ENCODE data around the gene FCER1G. TPM values are rescaled to one million over a fixed set of nuclear protein-coding genes. Genes with fewer than 3 reads are reported as not detected.

Gene FCER1G
- total RNA-seq, 4 donors from 2014 or later, result 16.3 to 70.9 (median 22.3) TPM

DNA sequence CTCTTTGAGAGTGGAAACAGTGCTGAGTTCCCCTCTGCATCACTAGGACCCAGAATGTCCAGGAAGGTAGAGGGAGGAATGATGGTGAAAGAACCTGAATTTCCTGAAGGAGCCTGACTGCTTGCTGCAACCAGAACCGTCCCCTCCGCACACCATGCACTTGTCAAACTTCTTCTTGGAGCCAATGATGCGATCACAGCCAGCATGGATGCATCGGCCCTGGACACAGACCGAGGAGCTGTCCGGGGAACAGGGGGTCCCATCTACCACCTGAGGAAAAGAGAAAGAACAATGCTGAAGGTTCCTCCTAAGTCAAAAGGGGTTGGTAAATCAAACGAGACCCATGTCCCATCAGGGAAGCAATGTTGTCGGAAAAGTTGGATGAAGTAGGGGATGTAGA lies 23.1 kb upstream of the FCER1G start:
- Histone ChIP-seq H3K36me3 (no peaks in the 10 kb centered on the region), H3K27me3 (no peaks in the 10 kb centered on the region), H3K4me3 (replicated peaks in 1 of 3) (no peak overlapping the region), H3K27ac (no peak overlapping the region), H3K4me1 (peaks cover 0 to 7% of the 10 kb centered on the region in 2 donors), H3K9me3 (no peaks in the 10 kb centered on the region)
- DNase-seq, result no peak
- intact Hi-C loops (cut with DNase I), result loop anchor here (10.0 kb wide), 1 partner anchor 193 kb away; no protein-coding TSS in a partner anchor
- TF ChIP-seq POLR2A (IDR thresholded peaks at IDR 0.05), result no peak
- TF ChIP-seq, protein P1, sequence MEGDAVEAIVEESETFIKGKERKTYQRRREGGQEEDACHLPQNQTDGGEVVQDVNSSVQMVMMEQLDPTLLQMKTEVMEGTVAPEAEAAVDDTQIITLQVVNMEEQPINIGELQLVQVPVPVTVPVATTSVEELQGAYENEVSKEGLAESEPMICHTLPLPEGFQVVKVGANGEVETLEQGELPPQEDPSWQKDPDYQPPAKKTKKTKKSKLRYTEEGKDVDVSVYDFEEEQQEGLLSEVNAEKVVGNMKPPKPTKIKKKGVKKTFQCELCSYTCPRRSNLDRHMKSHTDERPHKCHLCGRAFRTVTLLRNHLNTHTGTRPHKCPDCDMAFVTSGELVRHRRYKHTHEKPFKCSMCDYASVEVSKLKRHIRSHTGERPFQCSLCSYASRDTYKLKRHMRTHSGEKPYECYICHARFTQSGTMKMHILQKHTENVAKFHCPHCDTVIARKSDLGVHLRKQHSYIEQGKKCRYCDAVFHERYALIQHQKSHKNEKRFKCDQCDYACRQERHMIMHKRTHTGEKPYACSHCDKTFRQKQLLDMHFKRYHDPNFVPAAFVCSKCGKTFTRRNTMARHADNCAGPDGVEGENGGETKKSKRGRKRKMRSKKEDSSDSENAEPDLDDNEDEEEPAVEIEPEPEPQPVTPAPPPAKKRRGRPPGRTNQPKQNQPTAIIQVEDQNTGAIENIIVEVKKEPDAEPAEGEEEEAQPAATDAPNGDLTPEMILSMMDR (IDR thresholded peaks at IDR 0.05), result no peak
- WGBS, 2 donors, result 65 to 68% methylated on average over 8 of the region's 8 CpGs

DNA sequence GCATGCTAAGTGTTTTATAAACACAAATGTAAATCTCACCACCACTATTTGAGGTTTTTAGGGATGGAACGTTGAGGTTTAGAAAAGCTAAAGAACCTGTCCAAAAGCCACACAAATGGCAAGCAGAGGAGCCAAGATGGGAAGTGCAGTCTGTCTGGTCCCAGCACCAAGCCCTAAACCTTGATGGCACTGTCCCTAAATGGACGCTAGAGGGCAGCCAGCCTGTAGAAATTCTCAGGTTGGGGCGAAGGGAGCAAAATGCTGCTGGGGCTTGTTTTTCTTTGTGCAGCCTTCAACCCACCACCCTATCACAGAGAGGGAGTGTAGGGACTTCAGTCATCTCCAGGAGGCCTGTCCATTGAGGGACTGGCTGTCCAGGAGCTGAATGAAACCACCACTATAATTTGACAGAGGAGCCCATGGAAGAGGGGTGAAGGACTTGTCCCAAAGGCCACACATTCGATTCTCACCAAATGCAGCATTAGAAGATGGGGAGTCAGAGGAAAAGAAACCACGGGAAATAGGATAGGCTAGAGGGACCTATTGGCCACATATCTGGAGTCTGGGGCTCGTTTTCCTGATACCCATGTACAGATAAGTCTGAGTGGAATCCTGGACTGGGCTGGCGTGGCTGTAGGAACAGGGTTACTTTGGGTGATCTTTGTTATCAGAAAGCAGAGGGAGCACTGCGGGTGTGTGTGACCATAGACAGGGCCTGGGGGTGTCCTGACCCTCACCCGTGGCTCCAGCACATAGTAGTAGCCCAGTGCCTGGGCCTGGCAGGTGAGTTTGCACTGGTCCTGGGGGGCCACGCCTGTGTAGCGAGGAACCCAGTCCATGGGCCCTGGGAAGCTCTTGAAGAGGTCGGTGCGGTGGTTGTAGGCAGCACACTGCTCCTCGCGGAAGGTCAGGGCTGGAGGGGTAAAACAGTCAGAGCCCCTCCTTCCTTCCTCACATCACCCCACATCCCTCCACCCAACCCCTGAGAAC lies 22.3 kb upstream of the FCER1G start:
- Histone ChIP-seq H3K4me1 (peaks cover 0 to 7% of the 10 kb centered on the region in 2 donors), H3K36me3 (no peaks in the 10 kb centered on the region), H3K9me3 (no peaks in the 10 kb centered on the region), H3K27me3 (no peaks in the 10 kb centered on the region), H3K4me3 (replicated peaks in 1 of 3) (no peak overlapping the region), H3K27ac (no peak overlapping the region)
- WGBS, 2 donors, result 50 to 52% methylated on average over 10 to 12 of the region's 15 CpGs
- peak; percentile 52 to 55 for DNase-seq
- intact Hi-C loops (cut with DNase I), result loop anchor here (10.0 kb wide), 1 partner anchor 192 kb away; no protein-coding TSS in a partner anchor
- TF ChIP-seq, protein P1 (IDR thresholded peaks at IDR 0.05), result peak; percentile 40 to 90 (median 66)
- no peak for TF ChIP-seq POLR2A (IDR thresholded peaks at IDR 0.05)

DNA sequence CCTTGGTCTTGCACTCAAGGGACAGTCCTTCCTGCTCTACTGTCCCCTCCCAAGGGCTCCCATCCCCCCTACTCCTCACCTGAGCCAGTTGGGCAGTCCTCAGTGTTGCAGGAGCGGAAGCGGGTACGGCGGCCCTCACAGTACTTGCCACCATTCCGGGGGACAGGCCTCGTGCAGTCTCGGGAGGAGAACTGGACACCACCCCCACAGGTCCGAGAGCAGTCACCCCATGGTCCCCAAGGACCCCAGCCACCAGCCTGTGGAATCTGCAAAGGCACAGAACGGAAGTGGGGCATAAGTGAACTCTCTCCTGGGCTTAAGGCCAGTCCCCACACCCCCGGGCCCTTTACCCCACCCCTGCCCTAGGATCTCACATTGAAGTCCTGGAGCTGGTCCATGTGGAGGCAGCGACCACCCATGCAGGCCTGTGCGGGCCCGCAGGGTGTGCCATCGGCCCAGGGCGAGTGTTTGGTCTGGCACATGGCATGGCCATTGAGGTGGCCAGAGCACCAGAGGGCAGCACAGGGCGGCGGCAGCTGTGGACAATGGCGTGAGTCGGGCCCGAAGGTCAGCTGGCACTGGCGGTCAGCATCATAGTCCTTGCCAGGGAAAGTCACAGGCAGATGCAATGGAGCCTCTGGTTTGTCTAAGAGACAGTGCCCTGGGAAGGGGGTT lies 21.4 kb upstream of the FCER1G start:
- WGBS, 2 donors, result 79 to 86% methylated on average over 14 to 19 of the region's 21 CpGs

DNA sequence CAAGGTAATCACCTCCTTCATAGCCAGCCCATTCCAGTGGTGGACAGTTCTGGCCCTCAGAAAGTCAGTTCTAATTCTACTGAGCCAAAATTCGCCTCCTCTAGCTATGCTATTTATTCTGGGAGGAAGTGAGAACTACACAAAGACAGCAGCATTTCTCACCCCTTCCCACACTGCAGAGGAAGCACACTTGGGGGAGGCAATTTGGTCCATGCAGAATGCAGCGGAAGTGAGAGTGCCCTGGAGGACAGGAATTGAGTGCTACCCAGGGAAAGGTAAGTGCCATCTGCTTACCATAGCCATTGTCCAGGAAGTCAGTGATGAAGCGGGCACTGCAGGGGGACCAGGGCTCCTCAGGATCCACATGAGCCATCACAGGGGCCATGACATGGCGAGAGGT lies 19.9 kb upstream of the FCER1G start:
- intact Hi-C loops (cut with DNase I), result loop anchor here (10.0 kb wide), 1 partner anchor 190 kb away; no protein-coding TSS in a partner anchor
- no peak for DNase-seq
- H3K4me1 ChIP-seq, result peaks cover 4 to 19% of the 10 kb centered on the region in 2 donors
- no peak overlapping the region for H3K27ac ChIP-seq
- no peaks in the 10 kb centered on the region for H3K36me3 ChIP-seq
- 76 to 86% methylated on average over 4 of the region's 4 CpGs for WGBS, 2 donors
- peak overlapping the region in 1 of 3 donors; percentile 6 for H3K4me3 ChIP-seq (replicated peaks in 1 of 3)
- no peaks in the 10 kb centered on the region for H3K9me3 ChIP-seq
- H3K27me3 ChIP-seq, result no peaks in the 10 kb centered on the region
- no peak for TF ChIP-seq POLR2A (IDR thresholded peaks at IDR 0.05)
- TF ChIP-seq, protein P1 (IDR thresholded peaks at IDR 0.05), result no peak

More for the DNA sequence above, 21.4 kb upstream of the FCER1G start:
- peak overlapping the region in 1 of 3 donors; percentile 33 for H3K27ac ChIP-seq
- H3K4me1 ChIP-seq, result peaks cover 0 to 7% of the 10 kb centered on the region in 2 donors
- no peak overlapping the region for H3K4me3 ChIP-seq (replicated peaks in 1 of 3)
- no peaks in the 10 kb centered on the region for H3K9me3 ChIP-seq
- intact Hi-C loops (cut with DNase I), result loop anchor here (10.0 kb wide), 1 partner anchor 191 kb away; no protein-coding TSS in a partner anchor
- no peaks in the 10 kb centered on the region for H3K36me3 ChIP-seq
- H3K27me3 ChIP-seq, result no peaks in the 10 kb centered on the region
- no peak for DNase-seq
- TF ChIP-seq POLR2A (IDR thresholded peaks at IDR 0.05), result no peak
- TF ChIP-seq, protein P1 (IDR thresholded peaks at IDR 0.05), result no peak
